HepG2 (cell line): ENCODE measurements around the gene HNRNPA1.

ENCODE experiments used
- BCLAF1 ChIP-seq: fragments of 450-650 bp; IDR thresholded peaks from 2 replicates; pipeline ENCODE4 v1.6.1; 2017; ENCODE audit warnings: mild to moderate bottlenecking
- CTCF ChIP-seq: sonication (generic); formaldehyde crosslinking; IDR thresholded peaks from 2 replicates; pipeline ENCODE4 v1.5.0; 2020; ENCODE audit warnings: mild to moderate bottlenecking, missing genetic modification reagents, moderate library complexity
- FOXA1 ChIP-seq, 2 experiments: fragments of 450-650 bp in 1 of 2; sonication (generic) in 1 of 2; formaldehyde crosslinking in 1 of 2; IDR thresholded peaks; 2 replicates each; pipeline versions ENCODE4 v1.4.0 to v1.6.1; 2016 to 2020; ENCODE audit warnings: missing genetic modification reagents in 1 of 2
- IRF1 ChIP-seq: sonication (generic); formaldehyde crosslinking; IDR thresholded peaks from 2 replicates; pipeline ENCODE4 v1.4.0; 2020; ENCODE audit warnings: low read depth, mild to moderate bottlenecking, missing genetic modification reagents
- NR3C1 ChIP-seq: sonication (generic); formaldehyde crosslinking; IDR thresholded peaks from 2 replicates; pipeline ENCODE4 v1.4.0; 2020; ENCODE audit warnings: missing genetic modification reagents
- POLR2A ChIP-seq, 2 experiments: IDR thresholded peaks; 2 replicates each; pipeline ENCODE4 v1.6.1; 2011; ENCODE audit warnings: low read depth in 2 of 2, low read length in 2 of 2, mild to moderate bottlenecking in 1 of 2, moderate library complexity in 1 of 2; ENCODE audit not compliant: insufficient read depth in 1 of 2
- RFXANK ChIP-seq: IDR thresholded peaks from 2 replicates; pipeline ENCODE4 v1.6.1; 2016
- SKI ChIP-seq: fragments of 450-650 bp; IDR thresholded peaks from one replicate; pipeline ENCODE4 v1.6.1; 2018; ENCODE audit warnings: mild to moderate bottlenecking; ENCODE audit not compliant: partially characterized antibody
- SMC3 ChIP-seq: IDR thresholded peaks from 2 replicates; pipeline ENCODE4 v1.6.1; 2011; ENCODE audit warnings: low read length, improper control_type of control experiment
- SNAPC2 ChIP-seq: sonication (generic); formaldehyde crosslinking; IDR thresholded peaks from 2 replicates; pipeline ENCODE4 v1.8.1; 2022; ENCODE audit warnings: mild to moderate bottlenecking, missing genetic modification reagents
- TAF1 ChIP-seq: sonication (generic); formaldehyde crosslinking; IDR thresholded peaks from 2 replicates; pipeline ENCODE4 v1.4.0; 2020; ENCODE audit warnings: missing genetic modification reagents
- UBTF ChIP-seq: sonication (generic); formaldehyde crosslinking; IDR thresholded peaks from 2 replicates; pipeline ENCODE4 v1.4.0; 2020; ENCODE audit warnings: mild to moderate bottlenecking, missing genetic modification reagents
- USF2 ChIP-seq, 2 experiments: sonication (generic) in 1 of 2; formaldehyde crosslinking in 1 of 2; IDR thresholded peaks; 2 replicates each; pipeline versions ENCODE4 v1.5.1 to v1.6.1; 2011 to 2020; ENCODE audit warnings: borderline replicate concordance in 1 of 2, low read depth in 1 of 2, low read length in 1 of 2, mild to moderate bottlenecking in 1 of 2, missing genetic modification reagents in 1 of 2, moderate library complexity in 1 of 2
- ZSCAN12 ChIP-seq: sonication (generic); formaldehyde crosslinking; IDR thresholded peaks from 2 replicates; pipeline ENCODE4 v1.9.0; 2021; ENCODE audit warnings: mild to moderate bottlenecking, missing genetic modification reagents

- TF ChIP-seq SKI (no peak), IRF1 (CRISPR knock-in tag) (no peak), ZSCAN12 (CRISPR knock-in tag) (no peak), USF2 (IDR thresholded peaks at IDR 0.05; ENCODE audit: low read depth, low read length) (no peak), USF2 (CRISPR knock-in tag; IDR thresholded peaks at IDR 0.05; ENCODE audit: borderline replicate concordance) (no peak), BCLAF1 (no peak), SMC3 (no peak), FOXA1 (IDR thresholded peaks at IDR 0.05) (no peak), FOXA1 (CRISPR knock-in tag; IDR thresholded peaks at IDR 0.05) (no peak), POLR2A (IDR thresholded peaks at IDR 0.05; ENCODE audit: insufficient read depth in 1 of 2, low read depth in 2 of 2, low read length in 2 of 2) (no peak), NR3C1 (CRISPR knock-in tag) (no peak), TAF1 (CRISPR knock-in tag) (no peak), UBTF (CRISPR knock-in tag) (no peak), CTCF (CRISPR knock-in tag) (no peak), SNAPC2 (CRISPR knock-in tag) (no peak), RFXANK (CRISPR knock-in tag) (no peak)
Observed at GRCh38 chr12:54257332-54257731, 23.2 kb upstream of the HNRNPA1 start.
